ENCODE results near the gene ADAR. TPM values are rescaled to one million over a fixed set of nuclear protein-coding genes. Genes with fewer than 3 reads are reported as not detected.

The ADAR gene
- total and polyA plus RNA-seq, 2 of the 8 experiments (the other 6 are each of a cell fraction or from before 2014, with no cell fraction given): 125 to 242 TPM

DNA sequence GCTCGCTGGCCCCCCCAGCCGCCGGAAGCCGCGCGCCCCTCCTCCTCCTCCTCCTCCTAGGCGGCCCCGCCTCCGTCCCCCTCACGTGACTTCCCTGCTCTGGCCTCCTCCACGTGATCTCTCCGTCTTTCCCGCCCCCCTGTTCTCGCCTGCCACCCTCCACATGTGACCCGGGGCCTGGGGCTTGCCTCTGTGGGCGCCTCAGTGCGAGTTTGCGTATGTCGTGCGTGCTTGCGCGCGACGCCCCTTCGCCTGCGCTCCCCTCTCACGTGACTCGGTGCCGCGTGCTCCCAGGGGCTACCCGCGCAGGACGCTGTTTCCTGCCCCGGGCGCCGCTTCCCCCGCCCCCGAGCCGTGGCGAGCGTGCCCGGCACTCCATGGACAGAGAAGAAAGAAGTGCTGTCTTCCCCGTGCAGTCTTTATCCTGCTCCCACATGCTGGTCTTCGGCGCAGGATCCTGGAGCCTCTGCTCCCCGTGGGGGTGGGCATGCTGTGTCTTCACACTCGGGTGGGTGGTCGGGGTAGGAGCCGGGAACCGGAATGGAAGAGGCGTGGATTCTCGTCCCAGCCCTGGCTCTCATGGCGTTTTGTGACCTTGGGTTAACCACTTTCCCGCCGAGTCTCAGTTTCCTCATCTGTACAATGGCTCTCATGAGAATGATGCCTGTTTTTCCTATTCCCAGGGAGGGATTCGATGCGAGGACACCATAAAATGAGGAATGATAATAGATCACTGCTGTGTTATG lies 49.1 kb downstream of the ADAR start (continued):
- TF ChIP-seq, protein P1, sequence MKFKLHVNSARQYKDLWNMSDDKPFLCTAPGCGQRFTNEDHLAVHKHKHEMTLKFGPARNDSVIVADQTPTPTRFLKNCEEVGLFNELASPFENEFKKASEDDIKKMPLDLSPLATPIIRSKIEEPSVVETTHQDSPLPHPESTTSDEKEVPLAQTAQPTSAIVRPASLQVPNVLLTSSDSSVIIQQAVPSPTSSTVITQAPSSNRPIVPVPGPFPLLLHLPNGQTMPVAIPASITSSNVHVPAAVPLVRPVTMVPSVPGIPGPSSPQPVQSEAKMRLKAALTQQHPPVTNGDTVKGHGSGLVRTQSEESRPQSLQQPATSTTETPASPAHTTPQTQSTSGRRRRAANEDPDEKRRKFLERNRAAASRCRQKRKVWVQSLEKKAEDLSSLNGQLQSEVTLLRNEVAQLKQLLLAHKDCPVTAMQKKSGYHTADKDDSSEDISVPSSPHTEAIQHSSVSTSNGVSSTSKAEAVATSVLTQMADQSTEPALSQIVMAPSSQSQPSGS (IDR thresholded peaks at IDR 0.05; ENCODE audit: low read length): peak; percentile 77; the same call in 1 of the 2 replicates
- TF ChIP-seq SP1 (IDR thresholded peaks at IDR 0.05; ENCODE audit: low read depth, low read length) (peak; percentile 61; the same call in 1 of the 2 replicates), SIX5 (IDR thresholded peaks at IDR 0.05; ENCODE audit: low read depth, low read length) (no peak), SRF (IDR thresholded peaks at IDR 0.05; ENCODE audit: low read depth, low read length) (no peak)
- TF ChIP-seq, protein P2, sequence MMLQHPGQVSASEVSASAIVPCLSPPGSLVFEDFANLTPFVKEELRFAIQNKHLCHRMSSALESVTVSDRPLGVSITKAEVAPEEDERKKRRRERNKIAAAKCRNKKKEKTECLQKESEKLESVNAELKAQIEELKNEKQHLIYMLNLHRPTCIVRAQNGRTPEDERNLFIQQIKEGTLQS (IDR thresholded peaks at IDR 0.05; ENCODE audit: insufficient read depth, low read depth, low read length): peak; percentile 99
